COLO668 (cell line): ENCODE data around the gene MOB1A.

ENCODE experiments used
- DNase-seq: peaks from one replicate; lab custom pipeline; 2025; ENCODE audit not compliant: unreplicated experiment; lab: John Stamatoyannopoulos, UW

Gene MOB1A

DNA sequence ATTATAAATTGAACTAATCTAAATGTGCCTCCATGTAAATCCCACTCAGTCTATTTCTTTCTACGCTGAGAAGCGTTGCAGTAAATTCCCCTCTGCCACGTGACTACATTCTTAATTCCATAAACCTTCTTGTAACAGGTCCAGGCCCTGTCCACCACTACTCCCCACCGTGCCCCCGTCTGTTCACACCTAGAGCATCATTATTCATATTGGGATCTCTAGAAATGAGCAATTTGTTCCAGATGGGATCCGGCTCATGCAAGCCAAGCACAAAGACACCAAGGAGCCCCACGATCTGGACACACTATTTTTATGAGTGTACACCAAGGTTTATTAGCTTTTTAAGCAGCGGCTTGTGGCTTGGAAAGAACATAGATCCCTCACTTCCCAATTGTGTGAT lies 69.1 kb downstream of the MOB1A start:
- DNase-seq = no peak

DNA sequence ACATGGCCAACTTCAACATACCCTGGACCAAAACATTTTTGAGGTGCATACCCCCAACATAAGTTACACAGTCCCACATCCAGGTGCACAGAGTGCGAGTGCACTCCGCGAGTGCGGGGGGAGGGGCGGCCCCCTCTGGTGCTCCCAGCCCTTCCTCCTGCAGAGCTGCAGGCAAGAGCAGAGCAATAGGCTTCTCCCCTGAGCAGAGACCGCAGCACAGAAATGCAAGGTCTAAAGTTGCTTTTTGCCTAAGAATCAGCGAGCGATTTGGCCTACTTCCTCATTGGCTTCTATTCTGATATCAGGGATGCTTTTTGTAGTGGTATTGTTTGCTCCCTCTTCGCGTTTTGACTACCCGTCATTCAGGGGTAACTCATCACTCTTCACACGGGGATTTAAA lies 71.6 kb downstream of the MOB1A start:
- no peak for DNase-seq

DNA sequence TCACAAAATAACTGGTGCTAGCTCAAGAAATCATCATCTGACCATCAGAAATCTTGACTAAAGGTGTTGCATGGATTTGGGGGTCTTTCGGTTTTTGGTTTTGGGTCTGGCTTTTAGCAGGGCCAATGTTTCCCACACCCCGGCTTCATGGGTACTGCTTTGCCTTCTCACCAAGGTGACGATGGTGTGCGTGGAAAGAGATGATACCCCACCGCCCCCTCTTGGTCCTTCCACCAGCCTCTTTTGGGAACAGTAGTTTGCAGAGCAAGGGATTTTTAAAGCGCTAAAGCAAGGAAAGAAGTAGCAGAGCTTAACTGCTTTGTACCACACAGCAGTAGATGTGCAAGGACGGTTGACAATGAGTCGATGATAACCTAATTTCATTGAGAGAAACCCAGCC lies 73.3 kb downstream of the MOB1A start:
- DNase-seq = no peak

DNA sequence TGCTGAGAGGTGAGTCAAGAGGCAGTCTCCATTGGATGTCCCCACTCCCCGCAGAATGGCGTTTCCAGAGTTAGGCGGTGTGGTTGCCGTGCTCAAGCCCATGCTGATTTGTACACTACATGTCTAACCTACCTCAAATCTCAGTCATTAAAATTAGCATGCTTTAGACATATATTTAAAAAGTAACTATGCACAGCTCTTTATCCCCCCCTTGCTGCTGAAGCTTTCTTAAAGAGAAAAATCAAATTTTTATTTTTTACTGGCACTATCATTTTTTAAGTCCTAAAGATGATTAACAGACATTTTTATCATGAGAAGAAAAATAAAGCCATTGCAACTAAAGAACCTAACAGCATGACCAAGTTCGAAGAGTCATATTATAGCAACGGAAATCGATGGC lies 73.8 kb downstream of the MOB1A start:
- DNase-seq = no peak

DNA sequence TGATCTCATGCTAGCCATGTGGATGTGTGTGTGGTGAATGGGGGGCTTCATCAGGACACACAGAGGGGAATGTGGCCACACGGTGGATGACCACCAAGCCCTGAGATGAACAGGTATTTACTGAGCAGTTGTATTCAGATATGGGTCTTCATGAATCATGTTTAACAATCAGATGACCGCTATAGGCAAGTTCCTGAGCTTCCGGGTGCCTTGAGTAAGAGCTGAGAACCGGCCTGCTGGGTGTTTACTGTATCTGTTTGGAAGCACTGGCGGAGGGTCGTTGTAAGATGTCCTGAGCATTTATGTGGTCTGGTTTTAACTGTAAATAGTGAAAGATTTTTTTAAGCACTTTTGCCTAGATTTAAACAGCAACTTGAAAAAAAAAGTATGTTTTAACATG lies 74.9 kb downstream of the MOB1A start:
- no peak for DNase-seq
